ENCODE results near the gene DCUN1D2.
"Not testable (repeated sequence)": the region's sequence is repeated elsewhere in the genome, so short reads cannot be mapped to it uniquely, and the experiment has no call there.

The DCUN1D2 gene

DNA sequence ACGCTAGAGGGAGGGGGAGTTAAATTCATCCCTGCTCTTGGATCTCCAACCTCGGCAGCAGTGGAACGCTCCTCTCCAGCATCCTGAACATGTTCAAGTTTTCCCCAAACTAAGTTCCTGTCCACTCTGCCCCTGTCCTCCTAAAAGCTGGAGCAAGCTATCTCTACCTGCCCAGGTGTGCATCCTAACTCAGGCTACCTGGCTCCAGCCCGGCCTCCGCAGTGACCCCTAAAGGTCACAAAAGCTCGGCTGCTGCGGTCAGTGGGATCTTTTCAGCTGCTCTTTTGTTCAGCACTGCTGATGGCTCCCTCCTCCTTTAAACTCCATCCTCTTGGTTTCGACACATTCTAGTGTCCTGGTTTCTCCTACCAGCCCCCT lies 1.4 kb downstream of the DCUN1D2 start:
- no peak for DNase-seq

DNA sequence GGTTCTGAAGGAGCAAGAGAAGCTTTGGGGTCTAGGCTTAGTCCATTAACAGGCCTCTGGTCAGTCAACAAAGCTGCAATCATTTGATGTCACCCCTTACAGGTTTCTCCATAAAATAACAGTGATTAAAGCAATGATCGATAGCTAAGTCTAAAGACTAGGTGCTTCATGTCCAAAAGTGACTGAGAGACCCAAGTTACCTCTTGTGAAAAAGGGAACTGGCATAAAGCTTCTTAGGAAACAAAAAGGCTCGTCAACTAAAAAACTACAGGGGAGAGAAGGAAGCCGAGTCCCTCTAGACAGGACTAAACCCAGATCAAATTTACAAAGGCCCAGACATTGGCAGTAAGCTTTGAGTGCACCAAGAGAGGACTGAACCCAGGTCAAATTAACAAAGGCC lies 2.2 kb downstream of the DCUN1D2 start:
- DNase-seq, result no peak

DNA sequence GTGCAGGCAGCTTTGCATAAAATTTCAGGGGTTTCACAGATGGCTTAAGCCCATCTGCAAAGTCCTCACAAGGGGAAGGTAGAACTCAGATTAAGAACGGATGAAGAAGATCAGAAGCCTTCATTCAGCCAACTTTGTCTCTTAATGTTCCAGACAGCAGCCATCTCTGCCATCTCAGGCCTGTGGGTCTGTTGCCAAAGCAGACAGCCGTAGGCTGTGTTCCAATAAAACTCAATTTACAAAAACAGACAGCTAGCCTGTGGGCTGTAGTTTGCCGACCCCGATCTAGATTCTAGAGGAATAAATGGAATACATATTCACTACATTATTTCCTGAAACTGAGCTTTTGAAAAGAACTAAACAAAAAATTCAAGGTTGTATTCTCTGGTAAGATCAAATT lies 3.8 kb downstream of the DCUN1D2 start:
- no peak for DNase-seq

DNA sequence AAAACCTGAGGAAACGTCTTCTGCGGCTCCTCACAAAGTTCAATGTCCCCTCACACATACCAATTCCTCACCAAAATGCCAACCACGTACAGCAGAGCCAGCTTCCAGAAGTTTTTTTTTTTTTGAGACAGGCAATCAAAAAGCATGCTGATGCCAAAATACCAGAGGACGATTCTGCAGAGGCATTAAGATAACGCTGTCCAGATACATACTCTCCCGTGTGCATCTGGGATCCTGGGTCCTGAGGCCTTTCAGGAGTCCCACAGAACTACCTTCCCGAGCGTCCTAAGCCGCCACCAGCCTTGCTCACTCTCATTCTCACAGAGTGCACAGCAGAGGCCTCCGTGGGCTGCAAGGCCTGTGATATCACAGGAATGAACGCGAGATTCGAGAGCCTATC lies 5.0 kb downstream of the DCUN1D2 start:
- no peak for DNase-seq

DNA sequence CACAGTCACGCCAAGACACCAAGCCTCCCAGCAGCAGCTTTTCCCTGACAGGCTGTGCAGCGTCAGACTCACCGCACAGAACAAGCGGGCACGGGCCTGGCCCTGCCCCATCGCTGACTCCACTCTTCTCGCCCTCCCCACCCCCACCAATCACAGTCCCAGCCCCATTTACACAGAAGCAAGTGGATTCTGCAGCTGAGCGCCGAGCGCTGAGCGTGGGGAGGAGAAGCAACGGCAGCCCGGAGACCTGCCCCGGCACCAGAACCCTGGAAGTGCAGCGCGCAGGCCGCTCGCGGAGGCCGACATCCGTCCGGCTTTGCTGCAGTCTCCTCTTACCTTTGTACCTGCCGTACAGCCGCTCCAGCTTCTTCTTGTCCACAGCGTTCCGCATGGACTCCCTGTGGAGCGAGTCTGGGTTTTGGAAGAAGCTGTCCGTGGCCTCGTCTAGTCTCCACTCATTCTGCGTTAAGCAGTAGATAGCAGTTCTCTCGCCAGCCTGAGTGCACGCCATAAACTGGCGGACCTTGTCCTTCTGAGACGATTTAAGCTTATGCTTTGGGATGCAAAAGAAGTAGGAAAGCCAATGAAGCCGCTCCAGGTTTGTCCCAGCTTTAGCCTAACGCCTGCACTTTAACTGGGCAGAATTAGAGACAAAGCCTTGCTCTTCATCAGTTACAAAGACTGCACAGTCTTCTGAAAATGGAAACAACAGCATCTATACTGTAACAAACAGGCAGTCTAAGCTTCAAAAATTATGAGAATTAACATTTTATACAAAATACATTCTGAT lies 6.8 kb downstream of the DCUN1D2 start:
- DNase-seq, result no peak

DNA sequence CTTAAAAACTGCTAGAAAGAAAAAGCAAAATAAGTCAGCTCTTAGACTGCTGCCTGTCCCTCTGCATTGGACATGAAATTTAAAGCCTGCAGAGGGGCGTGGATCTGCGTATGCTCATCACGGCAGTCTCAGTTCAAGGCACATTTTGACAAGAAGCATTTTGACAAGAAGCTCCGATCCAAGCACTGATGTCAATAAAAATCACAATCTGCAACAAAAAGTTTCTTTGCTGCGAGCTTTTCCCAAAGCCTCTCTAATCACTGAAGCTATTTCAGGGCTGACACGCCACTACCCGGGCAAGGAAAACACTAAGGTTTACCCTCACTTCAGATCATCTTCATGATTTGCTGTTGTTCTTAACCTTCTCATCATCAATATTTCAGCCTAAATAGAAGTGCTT lies 7.4 kb downstream of the DCUN1D2 start:
- DNase-seq, result no peak

DNA sequence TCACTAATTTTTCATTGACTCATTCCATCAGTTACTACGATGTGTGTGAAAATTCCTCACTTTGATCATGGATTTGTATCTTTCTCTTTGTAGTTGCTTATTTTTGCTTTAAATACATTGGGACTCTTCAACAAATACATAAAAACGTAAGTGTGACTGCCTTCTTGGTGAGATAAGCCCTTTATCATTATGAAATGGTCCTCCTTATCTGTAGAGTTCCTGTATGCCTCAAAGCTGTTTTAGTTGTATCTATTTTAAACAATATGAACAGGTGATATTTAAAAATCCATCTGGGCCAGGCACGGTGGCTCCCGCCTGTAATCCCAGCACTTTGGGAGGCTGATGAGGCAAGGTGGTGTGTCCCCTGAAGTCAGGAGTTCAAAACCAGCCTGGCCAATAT lies 11.3 kb downstream of the DCUN1D2 start:
- DNase-seq, result no peak

DNA sequence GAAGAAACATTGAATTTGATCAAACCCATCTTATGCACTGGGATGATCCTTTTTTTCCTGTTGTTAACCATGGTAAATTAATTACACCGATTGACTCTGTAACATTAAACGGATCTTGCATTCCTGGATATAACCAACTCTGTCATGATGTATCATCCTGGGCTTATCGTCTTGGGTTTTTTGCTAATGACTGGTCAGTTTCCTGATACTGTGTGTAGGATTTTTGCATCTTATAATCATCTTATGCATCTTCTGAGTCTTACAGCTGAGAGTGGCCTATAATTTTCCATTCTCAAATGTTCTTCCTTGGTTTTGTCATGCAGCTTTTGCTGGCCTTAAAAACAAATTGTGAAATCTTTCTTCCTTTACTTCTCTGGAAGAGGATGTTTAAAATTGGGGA lies 12.8 kb downstream of the DCUN1D2 start:
- no peak for DNase-seq

DNA sequence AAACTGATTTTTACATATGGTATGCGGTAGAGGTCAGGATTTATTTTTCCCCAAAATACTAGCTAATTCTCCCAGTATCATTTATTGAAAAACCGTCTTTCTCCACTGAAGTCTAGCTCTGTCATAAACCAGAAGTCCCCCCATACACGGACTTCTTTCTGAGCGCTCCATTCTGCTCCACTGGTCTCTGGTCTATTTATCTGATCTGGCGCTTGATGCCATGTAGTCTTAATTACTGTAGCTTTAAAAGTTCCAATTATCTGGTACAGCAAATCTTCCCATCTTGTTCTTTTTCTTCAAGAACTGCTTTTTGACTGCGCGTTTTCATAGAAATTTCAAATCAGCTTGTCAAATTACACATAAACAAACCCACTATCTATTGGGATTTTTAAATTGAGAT lies 13.7 kb downstream of the DCUN1D2 start:
- DNase-seq, result no peak

DNA sequence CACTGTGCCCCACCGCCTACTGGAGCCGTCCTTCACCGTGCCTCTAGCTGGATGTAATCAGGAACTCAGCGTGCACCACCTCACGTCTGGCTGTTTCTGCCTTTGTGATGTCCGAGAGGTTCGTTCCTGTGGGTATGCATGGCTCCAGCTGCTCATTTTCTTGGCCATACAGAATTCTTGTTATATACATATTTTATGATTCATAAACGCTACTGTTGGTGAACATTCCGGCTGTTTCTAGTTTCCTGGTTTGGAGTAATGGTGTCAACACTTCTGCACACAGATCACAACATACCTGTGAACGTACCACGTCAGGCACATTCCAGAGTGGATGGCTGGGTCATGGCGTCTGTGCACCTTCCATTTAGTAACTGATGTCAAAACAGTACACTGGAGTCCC lies 14.6 kb downstream of the DCUN1D2 start:
- no peak for DNase-seq

DNA sequence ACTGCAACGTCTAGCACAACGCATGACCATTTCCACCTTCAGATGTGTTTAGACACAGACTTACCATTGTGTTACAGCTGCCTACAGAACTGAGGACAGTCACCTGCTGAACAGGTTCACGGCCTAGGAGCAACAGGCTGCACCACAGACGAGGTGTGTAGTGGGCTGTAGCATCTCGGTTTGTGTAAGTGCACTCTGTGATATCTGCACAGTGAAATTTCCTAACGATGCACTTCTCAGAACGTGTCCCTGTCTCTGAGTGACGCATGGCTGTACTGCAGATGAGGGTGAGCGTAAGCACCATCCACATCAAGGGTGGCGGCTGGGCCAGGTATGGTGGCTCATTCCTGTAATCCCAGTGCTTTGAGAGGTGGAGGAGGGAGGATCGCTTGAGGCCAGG lies 15.2 kb downstream of the DCUN1D2 start:
- no peak for DNase-seq

DNA sequence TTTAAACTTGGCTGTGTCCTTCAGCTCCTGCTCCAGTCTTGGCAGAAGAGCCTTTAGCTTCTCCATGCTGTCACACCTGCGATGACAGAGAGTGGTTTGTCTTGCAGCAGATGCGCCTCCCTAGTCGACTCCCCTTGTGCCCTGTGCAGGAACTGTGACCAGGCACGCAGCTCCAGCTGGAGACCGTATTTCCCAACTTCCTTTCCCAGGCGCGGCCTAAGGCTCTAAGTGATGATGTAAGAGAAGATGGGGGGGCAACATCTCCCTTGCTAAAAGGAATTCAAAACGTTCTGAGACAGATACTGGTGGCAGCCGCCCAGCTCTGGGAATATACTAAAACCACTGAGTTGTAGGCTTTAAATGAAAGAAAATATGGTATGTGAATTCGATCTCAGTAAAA lies 16.3 kb downstream of the DCUN1D2 start:
- DNase-seq, result no peak

DNA sequence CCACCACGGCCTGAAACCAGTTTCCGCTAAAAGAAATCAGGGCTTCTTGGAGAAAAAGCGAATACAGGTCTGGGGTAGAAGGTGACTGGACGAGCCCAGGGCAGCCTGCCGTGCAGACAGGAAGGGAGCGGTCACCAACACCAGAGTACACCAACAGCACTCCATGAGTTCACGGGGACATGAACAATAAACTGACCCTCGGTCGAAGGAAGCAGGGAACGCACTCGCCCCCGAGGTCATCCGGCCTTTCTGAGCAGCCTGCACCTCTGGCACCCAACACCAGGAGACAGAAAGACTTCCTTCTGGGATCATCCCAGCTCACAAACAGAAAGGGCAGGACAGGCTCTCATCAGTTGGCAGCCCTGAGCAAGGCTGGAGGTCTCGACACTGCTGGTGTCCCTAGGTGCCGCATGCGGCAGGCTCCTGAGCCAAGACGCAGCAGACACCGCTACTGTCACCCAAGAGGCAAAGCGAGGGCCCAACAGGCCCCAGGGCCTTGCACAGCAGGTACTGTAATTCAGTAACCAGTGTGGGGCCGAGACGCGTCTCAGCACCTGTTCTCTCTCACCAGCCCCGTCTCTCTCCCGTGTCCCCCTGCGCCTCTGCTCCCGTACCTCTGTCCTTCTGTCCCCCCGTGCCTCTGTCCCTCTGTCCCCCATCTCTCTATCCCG lies 18.0 kb downstream of the DCUN1D2 start:
- DNase-seq, result no peak

DNA sequence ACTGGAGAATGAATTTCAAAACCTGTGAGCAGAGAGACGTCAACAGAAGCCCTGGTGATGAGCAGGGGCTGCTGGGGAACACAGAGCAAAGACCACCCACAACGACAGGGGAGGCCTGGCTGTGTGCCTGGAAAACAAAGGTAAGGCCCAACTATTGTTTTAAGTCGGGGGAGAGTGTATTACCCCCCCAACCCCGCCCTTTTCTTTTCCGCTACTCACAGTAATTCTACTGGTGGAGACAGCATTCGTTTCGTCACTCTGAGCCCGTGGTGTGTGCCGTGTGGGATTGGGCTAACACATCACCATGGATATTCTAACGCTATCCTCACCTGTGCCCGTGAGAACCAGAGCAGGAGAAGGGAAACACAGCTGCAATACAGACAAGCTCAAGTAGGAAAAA lies 18.7 kb downstream of the DCUN1D2 start:
- no peak for DNase-seq

DNA sequence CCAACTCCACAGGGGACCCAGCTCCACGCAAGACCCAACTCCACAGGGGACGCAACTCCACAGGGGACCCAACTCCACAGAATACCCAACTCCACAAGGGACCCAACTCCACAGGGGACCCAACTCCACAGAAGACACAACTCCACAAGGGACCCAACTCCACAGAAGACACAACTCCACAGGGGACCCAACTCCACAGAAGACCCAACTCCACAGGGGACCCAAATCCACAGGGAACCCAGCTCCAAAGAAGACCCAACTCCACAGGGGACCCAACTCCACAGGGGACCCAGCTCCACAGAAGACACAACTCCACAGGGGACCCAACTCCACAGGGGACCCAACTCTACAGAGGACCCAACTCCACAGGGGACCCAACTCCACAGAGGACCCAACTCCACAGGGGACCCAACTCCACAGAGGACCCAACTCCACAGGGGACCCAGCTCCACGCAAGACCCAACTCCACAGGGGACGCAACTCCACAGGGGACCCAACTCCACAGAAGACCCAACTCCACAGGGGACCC lies 19.8 kb downstream of the DCUN1D2 start:
- not testable (repeated sequence) for DNase-seq

DNA sequence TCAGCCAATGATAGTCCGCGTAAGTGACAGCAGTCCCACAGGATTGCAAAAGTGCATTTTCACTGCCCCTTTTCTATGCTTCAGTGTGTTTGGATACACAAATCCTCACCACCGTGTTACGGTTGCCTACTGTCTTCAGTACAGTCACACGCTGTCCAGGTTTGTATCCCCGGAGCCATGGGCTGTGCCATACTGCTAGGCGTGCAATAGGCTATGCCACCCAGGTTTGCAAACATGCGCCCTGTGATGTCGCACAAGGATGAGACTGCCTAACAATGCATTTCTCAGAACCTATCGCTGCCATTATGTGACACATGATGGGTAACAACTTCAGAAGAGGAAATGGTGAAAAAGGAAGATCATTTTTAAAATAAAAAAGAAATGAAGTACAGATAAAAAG lies 20.4 kb downstream of the DCUN1D2 start:
- no peak for DNase-seq

DNA sequence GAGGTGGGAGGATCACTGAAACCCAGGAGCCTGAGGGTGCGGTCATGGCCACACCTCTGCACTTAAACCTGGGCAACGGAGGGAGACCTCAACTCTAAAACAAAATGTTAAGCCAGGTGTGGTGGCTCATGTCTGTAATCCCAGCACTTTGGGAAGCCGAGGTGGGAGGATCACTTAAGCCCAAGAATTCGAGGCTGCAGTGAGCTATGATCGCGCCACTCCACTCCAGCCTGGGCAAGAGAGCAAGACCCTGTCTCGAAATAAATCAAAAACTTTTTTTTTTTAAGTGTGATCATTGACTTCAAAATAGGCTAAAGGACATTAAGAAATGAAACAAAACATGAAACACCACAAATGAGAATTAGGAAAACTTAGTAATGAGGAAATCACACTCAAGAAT lies 20.9 kb downstream of the DCUN1D2 start:
- DNase-seq, result no peak

DNA sequence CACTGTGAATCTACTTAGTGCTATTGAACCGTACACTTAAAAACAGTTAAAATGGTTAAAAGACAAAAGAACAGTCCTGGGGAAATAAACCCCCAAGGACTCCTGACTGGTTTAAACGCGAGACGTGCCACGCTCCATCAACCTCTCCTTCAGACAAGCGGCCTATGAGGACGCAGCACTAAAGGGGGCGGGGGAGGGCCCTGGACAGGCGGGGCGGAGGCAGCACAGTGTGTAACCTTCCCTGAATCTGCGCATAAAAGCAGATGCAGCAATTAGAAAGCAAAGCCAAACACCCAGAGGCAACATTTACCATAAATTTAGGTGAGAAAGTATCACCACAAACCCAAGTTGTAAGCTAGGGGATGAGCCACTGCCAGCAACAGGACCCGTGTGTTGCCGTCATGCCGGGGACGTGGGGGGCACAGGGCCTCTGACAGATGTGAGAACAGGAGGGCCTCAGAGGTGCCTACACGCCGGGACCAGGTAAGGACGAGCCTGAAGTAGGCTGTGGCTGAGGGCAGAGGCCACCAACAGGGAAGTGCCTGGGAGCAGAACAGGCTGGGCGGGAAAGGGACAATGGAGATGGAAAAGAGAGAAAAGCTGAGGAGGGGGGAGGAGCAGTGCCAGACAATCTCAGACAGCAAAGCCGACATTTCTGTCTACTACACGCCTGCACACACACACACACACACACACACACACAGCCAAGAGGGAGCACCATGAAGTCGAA lies 21.9 kb downstream of the DCUN1D2 start:
- no peak for DNase-seq

DNA sequence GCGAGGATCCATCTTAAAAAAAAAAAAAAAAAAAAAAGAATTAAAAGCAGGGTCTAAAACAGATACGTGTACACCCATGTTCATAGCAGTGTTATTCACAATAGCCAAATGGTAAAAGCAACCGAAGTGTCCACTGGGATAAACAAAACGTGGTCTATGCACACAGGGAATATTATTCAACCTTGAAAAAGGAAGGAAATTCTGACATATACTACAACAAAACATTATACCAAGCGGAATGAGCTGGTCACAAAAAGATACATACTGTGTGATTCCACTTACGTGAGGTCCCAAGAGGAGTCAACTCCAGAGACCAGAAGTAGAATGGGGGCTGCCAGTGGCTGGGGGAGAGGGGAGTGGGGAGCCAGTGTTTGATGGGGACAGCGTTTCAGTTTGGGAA lies 22.5 kb downstream of the DCUN1D2 start:
- DNase-seq, result no peak

DNA sequence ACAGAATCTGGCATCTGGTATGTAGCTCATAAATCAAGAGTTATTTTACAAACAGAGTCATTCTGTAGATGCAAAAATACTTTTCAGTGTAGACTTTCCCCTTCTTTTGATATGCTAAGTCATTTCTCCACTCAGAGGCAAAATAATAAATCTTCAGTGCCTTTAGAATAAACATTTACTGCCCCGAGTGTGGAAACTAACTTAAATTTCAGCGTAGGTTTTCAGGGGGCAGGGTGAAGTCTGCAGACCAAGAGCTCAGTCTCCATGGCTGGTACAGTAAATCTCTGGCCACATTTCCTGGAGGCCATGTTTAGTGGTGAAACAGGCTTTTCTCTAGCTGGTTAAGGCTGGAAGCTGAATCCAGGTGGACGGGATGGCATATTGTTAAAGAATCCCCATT lies 24.1 kb downstream of the DCUN1D2 start:
- DNase-seq, result no peak

DNA sequence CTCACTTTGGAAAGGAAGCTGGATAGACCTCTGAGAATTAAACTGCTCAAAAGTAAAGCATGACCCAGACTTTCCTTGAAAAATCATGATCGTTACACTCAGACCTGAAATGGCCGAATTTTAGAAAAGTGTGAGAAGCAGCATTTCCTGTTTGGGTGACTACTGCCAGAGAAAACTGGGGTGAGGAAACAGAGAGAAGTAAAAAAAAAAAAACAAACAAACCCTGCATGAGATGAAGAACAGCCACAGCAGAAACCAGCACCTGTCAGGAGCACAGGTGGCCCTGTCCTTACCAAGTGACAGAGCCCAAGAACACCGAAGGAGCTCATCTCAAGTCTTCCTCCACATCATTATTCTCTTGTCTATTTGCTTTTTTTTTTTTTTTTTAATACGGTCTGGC lies 25.2 kb downstream of the DCUN1D2 start:
- DNase-seq, result no peak

DNA sequence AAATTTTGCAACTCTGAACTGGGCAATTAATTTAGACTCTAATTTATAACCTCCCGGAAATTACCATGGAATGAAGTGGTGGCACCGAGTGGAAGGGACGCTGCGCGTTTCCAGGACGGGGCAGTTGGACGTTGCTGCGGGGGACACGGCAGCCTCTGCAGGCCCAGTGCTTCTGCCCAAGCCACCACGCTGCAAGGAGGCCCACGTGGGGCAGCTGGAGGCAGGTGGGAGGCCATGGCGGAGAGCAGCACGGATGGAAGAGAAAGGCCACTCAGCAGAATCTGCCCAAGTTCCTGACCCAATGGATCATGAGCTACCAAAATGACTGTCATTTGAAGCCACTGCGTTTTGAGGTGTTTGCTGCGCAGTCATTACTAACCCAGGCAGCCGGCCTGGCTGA lies 26.0 kb downstream of the DCUN1D2 start:
- no peak for DNase-seq

DNA sequence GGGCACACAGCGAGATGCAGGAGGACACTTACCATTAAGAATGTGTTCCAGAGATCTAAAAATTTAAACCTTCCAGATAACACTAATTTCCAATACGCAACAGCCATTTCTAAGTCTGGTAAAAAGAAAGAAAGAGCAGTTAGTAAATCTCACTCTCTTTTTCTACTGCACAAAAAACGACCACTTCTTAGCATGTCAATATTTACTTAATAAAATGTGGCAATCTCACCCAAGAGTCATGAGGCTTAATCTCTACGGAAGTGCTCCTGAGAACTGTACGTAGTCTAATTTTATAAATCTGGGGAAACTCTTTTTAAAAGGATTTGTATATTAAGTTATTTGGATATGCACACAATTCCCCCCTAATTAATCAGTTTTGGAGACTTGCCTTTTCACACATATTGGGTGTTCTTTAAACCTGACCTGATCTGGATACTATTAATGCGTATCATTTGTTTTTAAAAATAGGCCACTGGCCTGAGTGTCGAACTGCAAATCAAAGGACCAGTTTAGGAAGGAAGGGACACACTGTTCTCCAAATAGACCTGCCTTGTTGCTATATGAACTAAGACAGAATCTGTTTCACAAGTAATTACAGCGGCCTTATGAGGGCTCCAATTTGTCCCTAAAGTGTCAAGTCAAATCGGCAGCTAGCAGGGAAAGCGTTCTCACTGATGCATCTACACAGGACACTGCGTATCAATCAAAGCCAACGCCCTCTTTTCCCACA lies 29.3 kb downstream of the DCUN1D2 start:
- DNase-seq, result no peak

Data from NCI-H446 treated with DMSO at 0.1 percent for 48 hours (cell line).